Gastroesophageal sphincter (tissue), 4 donors: ENCODE results near the gene DYNC1LI1. TPM values are rescaled to one million over a fixed set of nuclear protein-coding genes. Genes with fewer than 3 reads are reported as not detected.

Experiments used
- ATAC-seq: fragments of 150-250 bp; one replicate; pipeline ENCODE4 v1.9.1; 2016; ENCODE audit warnings: mild to moderate bottlenecking, moderate library complexity
- H3K27ac ChIP-seq, 4 donors: fragments of 200-600 bp; sonication (generic) in 3 of 4; 1 replicate in 3 of 4; 2 replicates in 1 of 4; pipeline ENCODE4 v1.5.1; 2016 to 2019
- H3K27me3 ChIP-seq: fragments of 200-600 bp; sonication (generic); one replicate; pipeline ENCODE4 v1.5.1; 2019
- H3K36me3 ChIP-seq, 2 donors: fragments of 200-600 bp; sonication (generic); one replicate each; pipeline ENCODE4 v1.5.1; 2019; ENCODE audit warnings: control low read depth in 1 of 2
- H3K4me1 ChIP-seq, 3 donors: fragments of 200-600 bp; sonication (generic); 1 replicate in 2 of 3; 2 replicates in 1 of 3; pipeline ENCODE4 v1.5.1; 2016 to 2019; ENCODE audit warnings: control low read depth in 2 of 3
- H3K4me3 ChIP-seq, 2 donors: fragments of 200-600 bp; sonication (generic); one replicate each; pipeline ENCODE4 v1.5.1; 2019; ENCODE audit warnings: mild to moderate bottlenecking in 1 of 2, moderate library complexity in 1 of 2
- H3K9me3 ChIP-seq, 3 donors: fragments of 200-600 bp; sonication (generic); one replicate each; pipeline ENCODE4 v1.5.1; 2017 to 2019; ENCODE audit warnings: control low read depth in 2 of 3
- EP300 ChIP-seq: sonication (generic); formaldehyde crosslinking; IDR thresholded peaks from one replicate; pipeline ENCODE4 v1.6.1; 2017; ENCODE audit warnings: antibody characterized with exemption, mild to moderate bottlenecking
- POLR2A ChIP-seq, 2 donors: fragments of 450-650 bp; IDR thresholded peaks; one replicate each; pipeline ENCODE4 v1.6.1; 2017; ENCODE audit warnings: antibody characterized with exemption in 2 of 2, mild to moderate bottlenecking in 2 of 2, moderate library complexity in 1 of 2
- POLR2AphosphoS5 ChIP-seq: sonication (generic); formaldehyde crosslinking; IDR thresholded peaks from one replicate; pipeline ENCODE4 v1.6.1; 2017; ENCODE audit warnings: antibody characterized with exemption
- WGBS, 2 donors: methylation state at CpG; one replicate each; pipeline ENCODE4 v1.1.5; 2018; ENCODE audit warnings: low coverage in 1 of 2; 5-methylcytosine and 5-hydroxymethylcytosine counted together
- total RNA-seq, 4 donors: library from RNA; depleted of rRNA; stranded (reverse); fragments of >200 nt; gene quantifications; one replicate each; pipeline ENCODE4 v1.1.0, GENCODE V29; 2016
- TF ChIP-seq, protein P1 (sequence below), 4 experiments: fragments of 200-600 bp in 2 of 4; fragments of 450-650 bp in 2 of 4; sonication (generic) in 1 of 4; IDR thresholded peaks; one replicate each; pipeline ENCODE4 v1.5.1; 2017 to 2019; ENCODE audit warnings: antibody characterized with exemption in 4 of 4, mild to moderate bottlenecking in 2 of 4, moderate library complexity in 2 of 4

DYNC1LI1 gene
- total RNA-seq, 4 donors from 2014 or later, result 29.1 to 75.6 (median 36.3) TPM

DNA sequence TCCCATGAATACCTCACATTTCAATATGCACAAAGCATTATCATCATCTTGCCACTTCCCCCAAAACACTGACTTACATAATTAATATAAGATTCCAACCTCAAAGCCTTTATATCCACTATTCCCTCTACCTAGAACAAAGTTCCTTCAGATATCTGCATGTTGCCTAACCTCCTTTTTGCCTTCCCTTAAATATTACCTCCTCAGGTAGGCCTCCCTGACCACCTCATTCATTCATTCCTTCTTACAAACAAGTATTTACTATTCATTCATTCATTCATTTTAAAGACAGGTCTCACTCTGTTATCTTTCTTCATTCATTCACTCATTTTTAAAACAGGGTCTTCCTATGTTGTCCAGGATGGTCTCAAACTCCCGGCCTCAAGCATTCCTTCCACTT lies 18.6 kb downstream of the DYNC1LI1 start:
- Histone ChIP-seq H3K4me3 (no peak overlapping the region), H3K27me3 (no peaks in the 10 kb centered on the region), H3K27ac (no peak overlapping the region), H3K4me1 (peaks cover 0 to 38% (median 0%) of the 10 kb centered on the region in 3 donors), H3K9me3 (no peaks in the 10 kb centered on the region), H3K36me3 (no peaks in the 10 kb centered on the region)
- 95 to 100% methylated on average over 1 of the region's 1 CpG for WGBS, 2 donors
- TF ChIP-seq POLR2AphosphoS5 (no peak), POLR2A (IDR thresholded peaks at IDR 0.05) (no peak), EP300 (no peak)
- TF ChIP-seq, protein P1, sequence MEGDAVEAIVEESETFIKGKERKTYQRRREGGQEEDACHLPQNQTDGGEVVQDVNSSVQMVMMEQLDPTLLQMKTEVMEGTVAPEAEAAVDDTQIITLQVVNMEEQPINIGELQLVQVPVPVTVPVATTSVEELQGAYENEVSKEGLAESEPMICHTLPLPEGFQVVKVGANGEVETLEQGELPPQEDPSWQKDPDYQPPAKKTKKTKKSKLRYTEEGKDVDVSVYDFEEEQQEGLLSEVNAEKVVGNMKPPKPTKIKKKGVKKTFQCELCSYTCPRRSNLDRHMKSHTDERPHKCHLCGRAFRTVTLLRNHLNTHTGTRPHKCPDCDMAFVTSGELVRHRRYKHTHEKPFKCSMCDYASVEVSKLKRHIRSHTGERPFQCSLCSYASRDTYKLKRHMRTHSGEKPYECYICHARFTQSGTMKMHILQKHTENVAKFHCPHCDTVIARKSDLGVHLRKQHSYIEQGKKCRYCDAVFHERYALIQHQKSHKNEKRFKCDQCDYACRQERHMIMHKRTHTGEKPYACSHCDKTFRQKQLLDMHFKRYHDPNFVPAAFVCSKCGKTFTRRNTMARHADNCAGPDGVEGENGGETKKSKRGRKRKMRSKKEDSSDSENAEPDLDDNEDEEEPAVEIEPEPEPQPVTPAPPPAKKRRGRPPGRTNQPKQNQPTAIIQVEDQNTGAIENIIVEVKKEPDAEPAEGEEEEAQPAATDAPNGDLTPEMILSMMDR (IDR thresholded peaks at IDR 0.05), result no peak
- ATAC-seq, result no peak

DNA sequence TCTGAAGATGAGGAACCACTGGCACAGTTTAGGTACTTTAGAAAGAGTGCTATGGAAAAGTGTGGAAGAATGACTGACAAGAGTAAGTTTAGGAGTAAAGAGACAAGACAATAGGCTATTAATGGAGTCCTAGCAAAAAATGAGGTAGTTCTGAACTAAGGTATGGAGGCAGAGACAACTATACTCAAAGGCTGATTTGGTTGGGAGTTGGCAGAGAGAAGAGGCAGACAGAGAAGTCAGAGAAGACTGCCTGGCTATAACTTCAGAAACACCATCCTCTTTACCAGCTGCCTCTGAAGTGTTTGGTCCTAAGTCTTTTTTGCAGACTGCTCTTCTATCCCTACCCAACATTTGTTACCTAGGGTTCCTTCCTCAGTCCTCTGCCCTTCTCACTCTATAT lies 19.2 kb downstream of the DYNC1LI1 start:
- TF ChIP-seq POLR2AphosphoS5 (no peak), POLR2A (IDR thresholded peaks at IDR 0.05) (no peak), EP300 (no peak)
- TF ChIP-seq, protein P1 (IDR thresholded peaks at IDR 0.05), result no peak
- H3K27ac ChIP-seq, result no peak overlapping the region
- no peak overlapping the region for H3K4me3 ChIP-seq
- no peaks in the 10 kb centered on the region for H3K9me3 ChIP-seq
- H3K4me1 ChIP-seq, result peaks cover 0 to 34% (median 0%) of the 10 kb centered on the region in 3 donors
- H3K27me3 ChIP-seq, result no peaks in the 10 kb centered on the region
- no peak for ATAC-seq
- no peaks in the 10 kb centered on the region for H3K36me3 ChIP-seq

DNA sequence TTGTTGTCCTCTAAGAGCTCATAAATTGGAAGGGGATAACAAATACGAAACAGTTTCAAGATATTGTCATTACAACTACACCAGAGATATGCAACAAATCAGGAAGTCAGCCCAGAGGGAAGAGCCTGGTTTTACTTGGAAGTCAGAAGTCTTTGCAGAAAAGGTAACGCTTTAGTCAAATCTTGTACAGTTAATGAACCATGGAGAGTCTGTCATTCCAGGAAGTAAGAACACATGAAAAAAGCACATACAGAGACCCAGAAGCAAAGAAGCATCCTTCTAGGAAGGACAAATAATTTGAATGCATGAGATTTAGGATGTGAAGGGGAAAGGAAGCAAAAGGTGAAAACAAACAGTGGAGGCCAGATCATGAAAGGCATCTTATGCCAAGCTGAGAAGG lies 19.6 kb downstream of the DYNC1LI1 start:
- no peak for TF ChIP-seq POLR2AphosphoS5
- TF ChIP-seq, protein P1 (IDR thresholded peaks at IDR 0.05), result no peak
- no peak for TF ChIP-seq POLR2A (IDR thresholded peaks at IDR 0.05)
- TF ChIP-seq EP300, result no peak
- Histone ChIP-seq H3K4me1 (peaks cover 0 to 30% (median 0%) of the 10 kb centered on the region in 3 donors), H3K36me3 (no peaks in the 10 kb centered on the region), H3K27ac (no peak overlapping the region), H3K27me3 (no peaks in the 10 kb centered on the region), H3K9me3 (no peaks in the 10 kb centered on the region), H3K4me3 (no peak overlapping the region)
- no peak for ATAC-seq
- WGBS, 2 donors, result 83 to 89% methylated on average over 2 of the region's 2 CpGs

DNA sequence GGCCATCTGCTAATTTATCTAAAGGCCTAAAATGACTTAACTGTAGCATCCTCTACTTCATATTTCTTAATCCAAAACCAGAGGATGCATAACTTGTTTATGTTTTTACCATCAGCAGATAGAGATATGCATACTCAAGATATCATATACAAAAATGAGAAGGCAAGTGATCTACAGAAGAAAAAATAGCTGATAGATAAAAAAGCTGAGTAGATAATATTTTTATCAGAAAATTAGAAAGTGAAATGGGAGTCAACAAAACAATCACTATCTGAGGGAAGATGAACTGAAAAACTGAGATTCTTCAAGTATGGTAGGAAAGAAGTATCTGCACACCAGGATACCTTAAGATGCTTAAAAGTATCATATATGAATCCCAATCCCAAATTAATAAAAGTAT lies 25.4 kb downstream of the DYNC1LI1 start:
- ATAC-seq, result no peak
- TF ChIP-seq POLR2A (IDR thresholded peaks at IDR 0.05) (no peak), EP300 (no peak), POLR2AphosphoS5 (no peak)
- TF ChIP-seq, protein P1 (IDR thresholded peaks at IDR 0.05), result no peak
- no peak overlapping the region for H3K27ac ChIP-seq

DNA sequence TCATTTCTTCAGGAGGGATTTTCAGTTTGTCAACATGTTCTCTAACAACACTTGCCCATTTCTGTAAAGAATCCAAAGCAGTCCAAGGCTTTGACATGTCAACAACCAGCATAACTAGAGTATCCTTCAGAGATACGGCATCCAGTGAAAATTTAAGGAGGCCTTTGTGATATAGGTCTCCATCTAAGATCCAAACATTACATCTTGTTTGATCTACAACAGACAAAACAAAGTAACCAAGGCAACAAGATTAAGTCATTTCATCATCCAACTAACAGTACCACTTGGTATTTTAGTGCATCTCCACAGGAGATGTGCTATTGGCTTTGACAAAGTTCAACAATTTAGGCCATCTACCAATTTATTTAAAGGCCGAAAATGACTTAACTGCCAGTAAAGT lies 25.8 kb downstream of the DYNC1LI1 start:
- Histone ChIP-seq H3K4me3 (no peak overlapping the region), H3K36me3 (peaks cover 0 to 14% of the 10 kb centered on the region in 2 donors), H3K27me3 (no peaks in the 10 kb centered on the region), H3K9me3 (no peaks in the 10 kb centered on the region), H3K27ac (no peak overlapping the region), H3K4me1 (peaks cover 0 to 22% (median 2%) of the 10 kb centered on the region in 3 donors)
- WGBS, 2 donors, result 57 to 66% methylated on average over 2 of the region's 2 CpGs
- no peak for ATAC-seq
- TF ChIP-seq EP300 (no peak), POLR2AphosphoS5 (no peak), POLR2A (IDR thresholded peaks at IDR 0.05) (no peak)
- TF ChIP-seq, protein P1 (IDR thresholded peaks at IDR 0.05), result no peak

More for the DNA sequence above, 25.4 kb downstream of the DYNC1LI1 start:
- no peaks in the 10 kb centered on the region for H3K27me3 ChIP-seq
- H3K9me3 ChIP-seq, result no peaks in the 10 kb centered on the region
- H3K4me3 ChIP-seq, result no peak overlapping the region
- H3K4me1 ChIP-seq, result peaks cover 0 to 22% (median 2%) of the 10 kb centered on the region in 3 donors
- peaks cover 0 to 9% of the 10 kb centered on the region in 2 donors for H3K36me3 ChIP-seq
